Endothelial cell of umbilical vein (primary cell): ENCODE results near the gene CRY2. TPM values are rescaled to one million over a fixed set of nuclear protein-coding genes. Genes with fewer than 3 reads are reported as not detected.

Experiments used
- BruUV-seq: library from RNA; stranded (reverse); fragments of 400-500 nt; replicated peaks from 2 replicates; lab custom pipeline; 2021; lab: Mats Ljungman, UMichigan
- CTCF ChIA-PET: fragments of 300-600, 350-600 bp; sonication (Branson Sonifier 250); formaldehyde crosslinking; loops from one replicate; lab custom pipeline; 2021; ENCODE audit warnings: antibody characterized with exemption, inconsistent platforms; lab: Charles Lee
- POLR2A ChIA-PET: fragments of 300-600, 350-600 bp; sonication (Branson Sonifier 250); formaldehyde crosslinking; loops from one replicate; lab custom pipeline; 2021; ENCODE audit warnings: antibody characterized with exemption, inconsistent platforms; lab: Charles Lee
- DNase-seq: peaks from one replicate; pipeline ENCODE4 v3.0.0-alpha.2; 2011; ENCODE audit warnings: low read depth, low spot score
- FAIRE-seq: peaks from 2 replicates; lab custom pipeline; 2011; peaks lifted over from hg19 to GRCh38; lab: Jason Lieb, UNC
- H2AFZ ChIP-seq: 2 replicates; pipeline ENCODE4 v1.6.0; 2012; ENCODE audit warnings: low read depth, low read length, control low read depth, inconsistent platforms
- H3K27ac ChIP-seq: 2 replicates; pipeline ENCODE4 v1.5.1; 2011; ENCODE audit warnings: low read depth, mild to moderate bottlenecking, control low read depth, low read length, moderate library complexity; ENCODE audit not compliant: insufficient read depth
- H3K27me3 ChIP-seq, 2 experiments: 2 replicates each; pipeline versions ENCODE4 v1.6.0 to v1.6.1; 2011; ENCODE audit warnings: low read length in 2 of 2, mixed read lengths in 1 of 2; ENCODE audit not compliant: control insufficient read depth in 2 of 2, insufficient read depth in 2 of 2
- H3K36me3 ChIP-seq, 2 experiments: 2 replicates in 1 of 2; 3 replicates in 1 of 2; pipeline ENCODE4 v1.5.1; 2011; ENCODE audit warnings: low read length in 2 of 2, mild to moderate bottlenecking in 1 of 2, moderate library complexity in 1 of 2; ENCODE audit not compliant: control insufficient read depth in 2 of 2, insufficient read depth in 2 of 2; ENCODE audit errors: extremely low read depth in 1 of 2
- H3K4me1 ChIP-seq: 3 replicates; pipeline ENCODE4 v1.5.1; 2011; ENCODE audit warnings: mild to moderate bottlenecking, low read length; ENCODE audit not compliant: control insufficient read depth, insufficient read depth; ENCODE audit errors: extremely low read depth
- H3K4me2 ChIP-seq: 2 replicates; pipeline ENCODE4 v1.6.1; 2011; ENCODE audit warnings: low read length, control low read depth, mixed read lengths; ENCODE audit not compliant: insufficient read depth
- H3K4me3 ChIP-seq, 3 experiments: fragments of 200-600 bp in 1 of 3; sonication (generic), shearing (Covaris generic) in 1 of 3; replicated peaks in 1 of 3; 2 replicates each; pipeline ENCODE4 v1.5.1; 2011 to 2016; ENCODE audit warnings: control low read depth in 3 of 3, low read length in 3 of 3, mild to moderate bottlenecking in 2 of 3, inconsistent platforms in 1 of 3, low read depth in 1 of 3, moderate library complexity in 1 of 3; ENCODE audit not compliant: insufficient read depth in 1 of 3
- H3K79me2 ChIP-seq: 2 replicates; pipeline ENCODE4 v1.6.0; 2012; ENCODE audit warnings: low read length, inconsistent platforms; ENCODE audit not compliant: control insufficient read depth, insufficient read depth
- H3K9ac ChIP-seq: replicated peaks from 2 replicates; pipeline ENCODE3; 2011; ENCODE audit warnings: low read length, control low read depth; ENCODE audit not compliant: insufficient read depth; ENCODE audit errors: extremely low read depth
- H3K9me1 ChIP-seq: replicated peaks from 3 replicates; pipeline ENCODE4 v1.6.0; 2011; ENCODE audit warnings: mild to moderate bottlenecking, low read length; ENCODE audit not compliant: control insufficient read depth, insufficient read depth; ENCODE audit errors: extremely low read depth
- H3K9me3 ChIP-seq: replicated peaks from 2 replicates; pipeline ENCODE4 v1.5.1; 2012; ENCODE audit warnings: low read length, inconsistent platforms; ENCODE audit not compliant: control insufficient read depth, insufficient read depth
- H4K20me1 ChIP-seq: replicated peaks from 2 replicates; pipeline ENCODE3; 2011; ENCODE audit warnings: mild to moderate bottlenecking, low read length; ENCODE audit not compliant: control insufficient read depth, insufficient read depth; ENCODE audit errors: extremely low read depth
- CTCF ChIP-seq, 2 donors: IDR thresholded peaks; 1 replicate in 1 of 2; 2 replicates in 1 of 2; pipeline ENCODE4 v1.5.1; 2011; ENCODE audit warnings: low read length in 2 of 2, mild to moderate bottlenecking in 2 of 2, moderate library complexity in 2 of 2, control low read depth in 1 of 2, inconsistent platforms in 1 of 2, low read depth in 1 of 2; ENCODE audit not compliant: insufficient read depth in 1 of 2; ENCODE audit errors: extremely low read depth in 1 of 2
- GATA2 ChIP-seq: IDR thresholded peaks from 2 replicates; pipeline ENCODE4 v1.7.0; 2011; ENCODE audit warnings: low read depth, mild to moderate bottlenecking, moderate library complexity, mixed read lengths, low read length; ENCODE audit not compliant: insufficient read length, insufficient read depth
- JUN ChIP-seq: IDR thresholded peaks from 2 replicates; pipeline ENCODE4 v1.6.1; 2011; ENCODE audit warnings: borderline replicate concordance, low read depth; ENCODE audit not compliant: insufficient read length, insufficient read depth
- POLR2A ChIP-seq: IDR thresholded peaks from 2 replicates; pipeline ENCODE4 v1.6.1; 2012; ENCODE audit warnings: low read depth, mild to moderate bottlenecking, control low read depth, low read length
- dilution Hi-C: fragments of 300-500 bp; cut with MboI; formaldehyde crosslinking; loops from one replicate; pipeline ENCODE4 v1.15.0; 2019; ENCODE audit warnings: low sequenced_read_pairs; ENCODE audit not compliant: extremely low pct_ligation_motif_present
- intact Hi-C: fragments of 100-400 bp; cut with micrococcal nuclease; formaldehyde crosslinking; loops from one replicate; pipeline ENCODE4 v1.10.0; 2022
- polyA plus RNA-seq, 4 experiments: library from polyadenylated mRNA; depleted of rRNA in 3 of 4; stranded (reverse) in 3 of 4; unstranded in 1 of 4; fragments of >200 nt; gene quantifications; 2 replicates each; pipeline versions ENCODE4 v1.2.1 to v1.2.3, GENCODE V29; 2011 to 2012; ENCODE audit warnings: missing spikeins in 1 of 4
- total RNA-seq: library from RNA; stranded (reverse); gene quantifications from 2 replicates; pipeline ENCODE4 v1.2.3, GENCODE V29; 2021

Gene CRY2
- total and polyA plus RNA-seq, 2 donors (not counting 3 experiments of a cell fraction or from before 2014, with no cell fraction given): 7.7 to 11.7 TPM

- FAIRE-seq: no peak
- Histone ChIP-seq H3K79me2 (no peaks in the 10 kb centered on the region), H3K9me3 (no peaks in the 10 kb centered on the region), H3K4me2 (no peak overlapping the region), H2AFZ (no peak overlapping the region), H3K4me1 (no peaks in the 10 kb centered on the region), H3K36me3 (no peaks in the 10 kb centered on the region), H3K27ac (no peak overlapping the region), H3K27me3 (no peaks in the 10 kb centered on the region), H3K4me3 (no peak overlapping the region), H4K20me1 (no peaks in the 10 kb centered on the region), H3K9me1 (no peaks in the 10 kb centered on the region), H3K9ac (no peak overlapping the region)
- dilution Hi-C loops (no loop called here), intact Hi-C loops (no loop called here)
- TF ChIP-seq CTCF (IDR thresholded peaks at IDR 0.05; ENCODE audit: extremely low read depth in 1 of 2, insufficient read depth in 1 of 2, low read depth in 1 of 2, low read length in 2 of 2): no peak
- TF ChIP-seq GATA2: no peak
- TF ChIP-seq POLR2A: no peak
- TF ChIP-seq JUN: no peak
- POLR2A ChIA-PET: interaction anchor here (0.7 kb wide), 1 partner anchor 20 kb away, joined by 3 read pairs; no protein-coding TSS in a partner anchor
- DNase-seq: no peak
- BruUV-seq: no TSS peak
- CTCF ChIA-PET: no interaction called here
Measured at GRCh38 chr11:45879803-45880686, 32.8 kb downstream of the CRY2 start.
